GM23248 (cell line): Measurements from ENCODE around the gene APOC3.

ENCODE experiments used
- EZH2 ChIP-seq: fragments of 200-600 bp; sonication (generic); IDR thresholded peaks from 2 replicates; pipeline ENCODE4 v1.6.1; 2018; ENCODE audit warnings: antibody characterized with exemption, mild to moderate bottlenecking; ENCODE audit not compliant: insufficient read depth, poor library complexity, severe bottlenecking
- EZH2phosphoT487 ChIP-seq: fragments of 200-600 bp; sonication (generic); IDR thresholded peaks from 2 replicates; pipeline ENCODE4 v1.6.1; 2018; ENCODE audit warnings: antibody characterized with exemption, moderate library complexity, mild to moderate bottlenecking, low read depth; ENCODE audit not compliant: insufficient read depth

GRCh38 chr11:116855413-116855812, 25.7 kb downstream of the APOC3 start:
- TF ChIP-seq EZH2 = no peak
- TF ChIP-seq EZH2phosphoT487 = no peak
